Heart right ventricle (tissue), 16 donors: Measurements from ENCODE around the gene DNAH14. TPM values are rescaled to one million over a fixed set of nuclear protein-coding genes. Genes with fewer than 3 reads are reported as not detected.
"Not testable (repeated sequence)": the region's sequence is repeated elsewhere in the genome, so short reads cannot be mapped to it uniquely, and the experiment has no call there.

Experiments
- ATAC-seq, 8 donors: fragments of 200-7000 bp; cut with Tn5 transposase; one replicate each; pipeline ENCODE4 v1.9.1; 2020; ENCODE audit warnings: mild to moderate bottlenecking in 8 of 8, moderate library complexity in 8 of 8, moderate number of reproducible peaks in 1 of 8
- DNase-seq, 2 donors: peaks; one replicate each; pipeline ENCODE4 v3.0.0-alpha.2; 2020
- H3K27ac ChIP-seq, 10 donors: fragments of 200-600 bp; sonication (generic) in 2 of 10; one replicate each; pipeline versions ENCODE4 v1.5.0 to v1.8.0; 2020 to 2022; ENCODE audit warnings: mild to moderate bottlenecking in 3 of 10
- H3K27me3 ChIP-seq, 7 donors: fragments of 200-600 bp; one replicate each; pipeline ENCODE4 v1.8.0; 2021 to 2022; ENCODE audit warnings: mild to moderate bottlenecking in 2 of 7
- H3K36me3 ChIP-seq, 9 donors: fragments of 200-600 bp; sonication (generic) in 1 of 9; one replicate each; pipeline versions ENCODE4 v1.5.0 to v1.8.0; 2020 to 2022; ENCODE audit warnings: mild to moderate bottlenecking in 2 of 9
- H3K4me1 ChIP-seq, 9 donors: fragments of 200-600 bp; sonication (generic) in 1 of 9; one replicate each; pipeline versions ENCODE4 v1.5.0 to v1.8.0; 2020 to 2022; ENCODE audit warnings: mild to moderate bottlenecking in 4 of 9
- H3K4me3 ChIP-seq, 10 donors: fragments of 200-600 bp; sonication (generic) in 2 of 10; one replicate each; pipeline versions ENCODE4 v1.5.0 to v1.8.0; 2020 to 2022; ENCODE audit warnings: mild to moderate bottlenecking in 7 of 10, moderate library complexity in 2 of 10
- H3K9me3 ChIP-seq, 11 donors: fragments of 200-600 bp in 10 of 11; sonication (generic) in 2 of 11; one replicate each; pipeline versions ENCODE4 v1.5.0 to v1.8.0; 2013 to 2022; ENCODE audit warnings: mild to moderate bottlenecking in 2 of 11, control low read depth in 1 of 11, moderate library complexity in 1 of 11
- WGBS, 2 donors: extraction: QIAGEN DNeasy Blood & Tissue Kit; methylation state at CpG; one replicate each; pipeline ENCODE4 v1.1.7; 2013; ENCODE audit warnings: inconsistent platforms in 1 of 2; 5-methylcytosine and 5-hydroxymethylcytosine counted together
- intact Hi-C, 10 donors: fragments of 100-400 bp; cut with DNase I; formaldehyde crosslinking; loops; one replicate each; pipeline versions ENCODE4 v1.11.1 to v1.14.2; 2022
- polyA plus RNA-seq, 2 donors: library from polyadenylated mRNA; stranded (reverse); fragments of 200-250 nt; gene quantifications; one replicate each; pipeline ENCODE4 v1.2.3, GENCODE V29; 2013
- total RNA-seq, 10 donors: library from RNA; stranded (reverse); fragmentation: NEBNext Ultra II Directional in 3 of 10; extraction: Animal tissue kit (Norgen Biotek cat#: 25700) in 3 of 10; gene quantifications; one replicate each; pipeline versions ENCODE4 v1.2.1 to v1.2.4, GENCODE V29; 2021 to 2023
- TF ChIP-seq, protein P1 (sequence below), 9 donors: fragments of 200-600 bp; sonication (generic) in 2 of 9; IDR thresholded peaks; one replicate each; pipeline versions ENCODE4 v1.5.0 to v1.8.0; 2021 to 2022; ENCODE audit warnings: antibody characterized with exemption in 9 of 9, mild to moderate bottlenecking in 5 of 9, moderate library complexity in 1 of 9
- donor health status: Arrhythmogenic right ventricular cardiomyopathy.
- donor health status: ischemic (EF 13 %, LVEDD 7.1; RV severe dilation, severe dysfunction).
- donor health status: healthy with polysubstance abuse.
- donor health status: DM: no; HTN: yes; CAD: no.
- donor health status: DM: no; HTN: no; CAD: no.
- donor health status: ischemic (EF 25% LVEDD 6.9; RV normal size, moderate dysfunction).
- donor health status: ischemic (EF 25% LVEDD 5.7; RV mildly dilated, moderate dysfunction).
- donor health status: healthy.
- donor health status: DM: yes; HTN: yes; CAD: no.
- donor health status: Ischemic cardiomyopathy.
- donor health status: ischemic (EF 35%, LVEDD 5.7; RV mildly dilated, moderate dysfunction).
- donor health status: nonischemic (EF 11% LVEDD 7.7; RV severe dilation, severe dysfunction).
- donor health status: DM: yes; HTN: yes; CAD: no.
- donor health status: PGD.
- donor health status: ischemic (EF 29% LVEDD 5.4; RV normal size, mild dysfunction).
- donor health status: nonischemic (EF 23%, LVEDD 6.1; RV moderate dilation, normal function).

DNAH14 gene
- total and polyA plus RNA-seq, 12 donors, result 0.12 to 8.0 (median 2.0) TPM

GRCh38 chr1:225156254-225156653 is 226.8 kb downstream of the DNAH14 start:
- Histone ChIP-seq H3K27me3 (no peaks in the 10 kb centered on the region), H3K4me1 (no peaks in the 10 kb centered on the region), H3K36me3 (no peaks in the 10 kb centered on the region), H3K4me3 (no peak overlapping the region), H3K27ac (no peak overlapping the region), H3K9me3 (no peaks in the 10 kb centered on the region)
- intact Hi-C loops, result no loop called here
- DNase-seq, result no peak
- TF ChIP-seq, protein P1, sequence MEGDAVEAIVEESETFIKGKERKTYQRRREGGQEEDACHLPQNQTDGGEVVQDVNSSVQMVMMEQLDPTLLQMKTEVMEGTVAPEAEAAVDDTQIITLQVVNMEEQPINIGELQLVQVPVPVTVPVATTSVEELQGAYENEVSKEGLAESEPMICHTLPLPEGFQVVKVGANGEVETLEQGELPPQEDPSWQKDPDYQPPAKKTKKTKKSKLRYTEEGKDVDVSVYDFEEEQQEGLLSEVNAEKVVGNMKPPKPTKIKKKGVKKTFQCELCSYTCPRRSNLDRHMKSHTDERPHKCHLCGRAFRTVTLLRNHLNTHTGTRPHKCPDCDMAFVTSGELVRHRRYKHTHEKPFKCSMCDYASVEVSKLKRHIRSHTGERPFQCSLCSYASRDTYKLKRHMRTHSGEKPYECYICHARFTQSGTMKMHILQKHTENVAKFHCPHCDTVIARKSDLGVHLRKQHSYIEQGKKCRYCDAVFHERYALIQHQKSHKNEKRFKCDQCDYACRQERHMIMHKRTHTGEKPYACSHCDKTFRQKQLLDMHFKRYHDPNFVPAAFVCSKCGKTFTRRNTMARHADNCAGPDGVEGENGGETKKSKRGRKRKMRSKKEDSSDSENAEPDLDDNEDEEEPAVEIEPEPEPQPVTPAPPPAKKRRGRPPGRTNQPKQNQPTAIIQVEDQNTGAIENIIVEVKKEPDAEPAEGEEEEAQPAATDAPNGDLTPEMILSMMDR (IDR thresholded peaks at IDR 0.05), result no peak
- WGBS, 2 donors, result 37 to 43% methylated on average over 3 of the region's 3 CpGs
- no peak for ATAC-seq

GRCh38 chr1:225158291-225158690 is 228.8 kb downstream of the DNAH14 start:
- peak in 2 of 8 donors; percentile 49 to 83 for ATAC-seq
- DNase-seq, result no peak
- no peak overlapping the region for H3K27ac ChIP-seq
- no peak overlapping the region for H3K4me3 ChIP-seq
- H3K4me1 ChIP-seq, result no peaks in the 10 kb centered on the region
- no peaks in the 10 kb centered on the region for H3K27me3 ChIP-seq
- intact Hi-C loops, result no loop called here
- TF ChIP-seq, protein P1 (IDR thresholded peaks at IDR 0.05), result no peak
- no peaks in the 10 kb centered on the region for H3K36me3 ChIP-seq
- peaks cover 0 to 4% (median 0%) of the 10 kb centered on the region in 11 donors for H3K9me3 ChIP-seq
- WGBS, 2 donors, result 91% methylated on average over 4 of the region's 4 CpGs

- Histone ChIP-seq H3K4me3 (no peak overlapping the region), H3K4me1 (no peaks in the 10 kb centered on the region), H3K36me3 (no peaks in the 10 kb centered on the region), H3K9me3 (peaks cover 0 to 4% (median 0%) of the 10 kb centered on the region in 11 donors), H3K27me3 (no peaks in the 10 kb centered on the region), H3K27ac (no peak overlapping the region)
- ATAC-seq, result no peak
- intact Hi-C loops, result no loop called here
- TF ChIP-seq, protein P1 (IDR thresholded peaks at IDR 0.05), result no peak
- no peak for DNase-seq
- 25 to 30% methylated on average over 1 of the region's 1 CpG for WGBS, 2 donors
These were observed 230.3 kb downstream of the DNAH14 start for GRCh38 chr1:225159793-225160192.

GRCh38 chr1:225177409-225177808 is 247.9 kb downstream of the DNAH14 start:
- intact Hi-C loops, H3K27ac ChIP-seq, DNase-seq, H3K4me3 ChIP-seq, H3K4me1 ChIP-seq, ATAC-seq, H3K36me3 ChIP-seq, H3K27me3 ChIP-seq: not testable (repeated sequence)
- 88 to 91% methylated on average over 3 of the region's 3 CpGs for WGBS, 2 donors
- H3K9me3 ChIP-seq, result peaks cover 0 to 53% (median 17%) of the 10 kb centered on the region in 11 donors

DNA sequence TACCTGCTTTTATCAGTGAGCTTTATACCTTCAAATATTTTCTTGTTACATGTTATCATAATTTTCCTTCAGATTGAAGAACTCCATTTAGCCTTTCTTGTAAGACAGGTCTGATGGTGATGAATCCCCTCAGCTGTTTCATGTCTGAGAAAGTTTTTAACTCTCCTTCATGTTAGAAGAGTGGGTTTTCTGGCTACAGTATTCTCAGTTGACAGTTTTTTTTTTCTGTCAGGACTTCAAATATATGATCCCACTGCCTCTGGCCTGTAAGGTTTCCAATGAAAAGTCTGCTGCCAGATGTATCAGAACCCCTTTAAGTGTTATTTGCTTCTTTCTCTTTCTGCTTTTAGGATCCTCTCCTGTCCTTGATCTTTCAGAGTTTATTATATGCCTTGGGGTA is 250.2 kb downstream of the DNAH14 start:
- TF ChIP-seq, protein P1 (IDR thresholded peaks at IDR 0.05), result no peak
- DNase-seq (no peak), ATAC-seq (no peak)
- Histone ChIP-seq H3K27ac (no peak overlapping the region), H3K36me3 (no peaks in the 10 kb centered on the region), H3K9me3 (peaks cover 0 to 47% (median 17%) of the 10 kb centered on the region in 11 donors), H3K4me1 (no peaks in the 10 kb centered on the region), H3K4me3 (no peak overlapping the region), H3K27me3 (no peaks in the 10 kb centered on the region)
- intact Hi-C loops, result no loop called here
